Epithelial cell of prostate (primary cell): ENCODE results near the gene ACAP3.

Experiments
- DNase-seq: peaks from one replicate; pipeline ENCODE4 v3.0.0-alpha.2; 2011; ENCODE audit warnings: low read depth, low spot score
- H3K27ac ChIP-seq: fragments of 450-650 bp; 2 replicates; pipeline ENCODE4 v1.5.1; 2017; ENCODE audit warnings: mild to moderate bottlenecking

Gene ACAP3

DNA sequence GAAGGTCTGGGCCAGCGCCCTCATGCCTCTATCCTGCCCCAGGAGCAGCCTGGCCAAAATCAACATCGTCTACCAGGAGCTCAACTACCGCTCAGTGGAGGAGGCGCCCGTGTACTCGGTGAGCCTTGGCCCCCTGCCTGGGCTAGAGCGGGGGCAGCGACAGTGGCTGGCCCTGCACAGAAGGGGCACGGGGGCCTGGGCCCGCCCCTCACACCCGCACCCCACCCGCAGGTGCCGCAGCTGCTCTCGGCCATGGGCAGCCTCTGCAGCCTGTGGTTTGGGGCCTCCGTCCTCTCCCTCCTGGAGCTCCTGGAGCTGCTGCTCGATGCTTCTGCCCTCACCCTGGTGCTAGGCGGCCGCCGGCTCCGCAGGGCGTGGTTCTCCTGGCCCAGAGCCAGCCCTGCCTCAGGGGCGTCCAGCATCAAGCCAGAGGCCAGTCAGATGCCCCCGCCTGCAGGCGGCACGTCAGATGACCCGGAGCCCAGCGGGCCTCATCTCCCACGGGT, 16.7 kb downstream of the ACAP3 start:
- no peak for DNase-seq
- no peak overlapping the region for H3K27ac ChIP-seq

DNA sequence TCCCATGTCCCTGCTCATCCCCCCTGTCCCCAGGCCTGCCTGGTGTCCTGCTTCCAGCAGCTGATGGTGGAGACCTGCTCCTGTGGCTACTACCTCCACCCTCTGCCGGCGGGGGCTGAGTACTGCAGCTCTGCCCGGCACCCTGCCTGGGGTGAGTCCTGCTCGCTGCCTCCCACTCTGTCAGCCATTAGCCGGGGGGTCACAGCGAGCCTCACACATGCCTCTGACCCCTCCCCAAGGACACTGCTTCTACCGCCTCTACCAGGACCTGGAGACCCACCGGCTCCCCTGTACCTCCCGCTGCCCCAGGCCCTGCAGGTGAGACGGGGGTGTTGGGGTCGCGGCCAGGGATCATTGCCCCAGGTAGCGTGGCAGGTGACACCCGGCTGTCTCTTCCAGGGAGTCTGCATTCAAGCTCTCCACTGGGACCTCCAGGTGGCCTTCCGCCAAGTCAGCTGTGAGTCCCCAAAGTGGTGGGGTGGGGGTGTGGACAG, 17.4 kb downstream of the ACAP3 start:
- no peak for DNase-seq
- no peak overlapping the region for H3K27ac ChIP-seq

DNA sequence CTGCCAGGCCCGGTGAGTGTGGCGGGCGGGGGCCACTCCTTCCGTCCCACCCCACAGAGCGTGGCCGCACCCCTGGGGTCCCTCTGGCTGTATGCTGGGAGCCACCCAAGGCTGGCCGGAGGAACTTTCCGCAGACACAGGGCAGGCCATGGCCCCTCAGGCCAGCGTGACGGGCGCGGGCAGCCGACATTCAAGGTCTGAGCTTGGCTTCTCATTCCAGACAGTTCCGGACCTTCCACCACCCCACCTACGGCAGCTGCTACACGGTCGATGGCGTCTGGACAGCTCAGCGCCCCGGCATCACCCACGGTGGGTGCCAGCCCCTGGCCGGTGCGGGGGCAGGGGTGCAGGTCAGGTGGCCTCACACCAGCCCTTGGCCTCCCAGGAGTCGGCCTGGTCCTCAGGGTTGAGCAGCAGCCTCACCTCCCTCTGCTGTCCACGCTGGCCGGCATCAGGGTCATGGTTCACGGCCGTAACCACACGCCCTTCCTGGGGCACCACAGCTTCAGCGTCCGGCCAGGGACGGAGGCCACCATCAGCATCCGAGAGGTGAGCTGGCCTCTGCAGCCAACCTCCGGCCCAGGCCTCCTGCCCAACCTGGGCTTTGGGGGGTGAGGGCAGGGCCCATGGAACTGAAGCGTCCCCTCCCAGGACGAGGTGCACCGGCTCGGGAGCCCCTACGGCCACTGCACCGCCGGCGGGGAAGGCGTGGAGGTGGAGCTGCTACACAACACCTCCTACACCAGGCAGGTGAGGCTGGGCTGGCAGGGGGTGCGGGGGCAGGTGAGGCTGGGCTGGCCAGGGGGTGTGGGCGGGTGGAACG, 20.2 kb downstream of the ACAP3 start:
- no peak for DNase-seq
- H3K27ac ChIP-seq, result no peak overlapping the region

GRCh38 chr1:1286313-1287261, 21.1 kb downstream of the ACAP3 start:
- DNase-seq, result no peak
- no peak overlapping the region for H3K27ac ChIP-seq

DNA sequence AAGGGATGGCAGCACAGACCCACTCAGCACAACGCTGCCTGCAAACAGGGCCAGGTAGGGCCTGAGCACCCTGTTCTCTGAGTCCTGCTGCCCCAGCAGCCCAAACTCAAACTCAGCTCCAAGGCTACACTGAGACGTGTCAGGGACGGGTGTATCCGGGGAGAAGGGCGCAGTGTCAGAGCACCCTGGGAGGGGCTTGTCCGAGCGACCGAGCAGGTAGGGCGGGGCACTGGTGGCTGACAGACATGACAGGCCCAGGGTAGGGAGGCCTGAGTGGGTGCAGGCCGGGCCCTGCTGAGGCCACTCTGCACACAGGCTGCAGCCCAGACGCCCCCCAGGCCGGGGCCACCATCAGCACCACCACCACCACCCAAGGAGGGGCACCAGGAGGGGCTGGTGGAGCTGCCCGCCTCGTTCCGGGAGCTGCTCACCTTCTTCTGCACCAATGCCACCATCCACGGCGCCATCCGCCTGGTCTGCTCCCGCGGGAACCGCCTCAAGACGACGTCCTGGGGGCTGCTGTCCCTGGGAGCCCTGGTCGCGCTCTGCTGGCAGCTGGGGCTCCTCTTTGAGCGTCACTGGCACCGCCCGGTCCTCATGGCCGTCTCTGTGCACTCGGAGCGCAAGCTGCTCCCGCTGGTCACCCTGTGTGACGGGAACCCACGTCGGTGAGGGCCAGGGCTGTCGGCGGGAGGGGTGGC, 22.0 kb downstream of the ACAP3 start:
- DNase-seq, result no peak
- H3K27ac ChIP-seq, result no peak overlapping the region

DNA sequence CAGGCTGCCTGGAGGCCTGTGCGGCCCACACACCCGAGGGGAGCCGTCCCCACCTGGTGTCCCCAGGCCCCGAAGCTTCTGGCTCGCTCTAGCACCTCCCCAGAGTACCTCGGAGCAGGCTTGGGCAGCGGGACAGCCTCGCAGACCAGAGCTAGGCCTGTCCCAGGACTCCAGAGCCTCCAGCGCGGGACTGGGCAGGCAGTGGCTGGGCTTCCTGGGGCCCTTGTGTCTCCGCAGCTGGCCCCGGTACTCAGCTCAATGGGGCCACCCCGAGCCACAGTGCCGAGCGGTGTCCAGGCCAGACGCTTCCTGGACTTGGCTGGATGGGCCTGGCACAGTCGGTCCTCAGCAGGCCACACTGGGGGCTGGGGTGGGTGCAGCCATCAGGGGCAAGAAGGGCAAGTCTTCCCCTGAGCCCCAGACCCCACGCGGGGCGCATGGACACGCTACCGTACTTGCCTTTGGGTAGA, 22.6 kb downstream of the ACAP3 start:
- no peak for DNase-seq
- H3K27ac ChIP-seq, result no peak overlapping the region

DNA sequence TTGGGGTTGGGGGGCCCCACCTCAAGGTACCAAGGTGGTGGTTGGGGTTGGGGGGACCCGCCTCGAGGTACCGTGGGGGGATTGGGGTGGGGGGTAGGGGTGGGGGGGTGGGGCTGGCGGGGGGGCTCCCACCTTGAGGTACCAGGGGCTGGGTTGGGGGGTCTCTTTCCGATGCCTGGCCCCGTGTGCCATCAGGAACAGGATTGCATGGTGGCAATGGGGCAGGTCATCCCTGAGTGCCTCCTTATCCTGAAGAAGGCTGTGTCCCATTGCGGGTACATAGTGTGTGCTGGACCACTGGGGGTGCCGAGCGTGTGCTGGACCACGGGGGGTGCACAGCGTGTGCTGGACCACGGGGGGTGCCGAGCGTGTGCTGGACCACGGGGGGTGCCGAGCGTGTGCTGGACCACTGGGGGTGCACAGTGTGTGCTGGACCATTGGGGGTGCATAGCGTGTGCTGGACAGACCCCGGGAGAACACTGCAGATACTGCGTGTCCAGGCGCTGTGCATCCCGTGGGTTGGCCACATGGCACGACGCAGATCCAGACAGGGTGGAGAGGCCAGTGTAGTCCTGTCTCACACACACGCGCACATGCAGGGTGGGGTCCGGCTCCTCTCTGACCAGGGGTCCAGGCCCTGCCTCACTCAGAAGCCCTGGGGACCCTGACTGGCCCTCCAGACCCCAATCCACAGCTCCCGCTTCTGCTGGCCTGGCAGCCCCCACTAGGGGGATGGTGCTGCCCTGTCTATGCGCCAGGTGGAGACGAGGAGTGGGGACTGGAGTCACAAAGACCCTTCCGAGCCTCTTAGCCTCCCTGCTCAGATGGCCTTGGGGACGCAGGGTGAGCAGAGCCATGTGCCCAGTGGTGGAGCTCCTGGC, 23.3 kb downstream of the ACAP3 start:
- DNase-seq, result no peak
- no peak overlapping the region for H3K27ac ChIP-seq

GRCh38 chr1:1283821-1284220, 23.9 kb downstream of the ACAP3 start:
- no peak for DNase-seq
- no peak overlapping the region for H3K27ac ChIP-seq

DNA sequence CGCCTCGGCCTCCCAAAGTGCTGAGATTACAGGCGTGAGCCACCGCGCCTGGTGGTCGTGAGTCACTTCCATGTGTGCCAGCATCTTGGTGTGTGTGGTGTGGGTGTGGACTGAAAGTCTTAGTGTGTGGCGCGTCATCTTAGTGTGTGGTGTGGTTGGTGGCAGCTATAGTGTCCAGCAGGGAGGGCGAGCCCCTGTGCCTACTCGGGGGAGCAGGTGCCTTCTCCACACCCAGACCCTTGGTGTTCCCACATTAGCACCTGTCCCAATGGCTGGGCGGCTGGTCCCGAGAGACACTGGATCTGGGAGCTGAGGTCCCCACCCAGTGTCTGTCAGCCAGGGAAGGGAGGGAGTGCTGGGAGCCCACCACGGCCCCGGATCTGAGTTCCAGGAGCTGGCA, 24.7 kb downstream of the ACAP3 start:
- peak overlapping the region; percentile 60 for H3K27ac ChIP-seq
- DNase-seq, result no peak

GRCh38 chr1:1281533-1282321, 26.0 kb downstream of the ACAP3 start:
- H3K27ac ChIP-seq, result peak overlapping the region; percentile 60
- no peak for DNase-seq

GRCh38 chr1:1280782-1281481, 26.8 kb downstream of the ACAP3 start:
- no peak overlapping the region for H3K27ac ChIP-seq
- no peak for DNase-seq

DNA sequence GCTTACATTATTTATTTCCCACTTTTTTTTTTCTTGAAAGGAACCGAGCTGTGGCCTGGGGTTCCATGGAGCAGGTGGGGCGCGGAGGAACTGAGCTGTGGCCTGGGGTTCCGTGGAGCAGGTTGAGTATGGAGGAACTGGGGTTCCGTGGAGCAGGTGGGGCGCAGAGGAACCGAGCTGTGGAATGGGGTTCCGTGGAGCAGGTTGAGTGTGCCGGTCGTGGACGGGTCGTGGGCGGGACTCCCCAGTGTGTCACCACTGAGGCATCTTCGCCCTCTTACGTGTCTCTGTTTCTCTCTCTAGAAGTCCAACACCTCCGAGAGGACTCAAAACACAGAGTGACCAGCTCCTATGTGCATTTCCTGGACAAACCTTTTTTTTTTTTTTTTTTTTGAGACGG, 28.7 kb downstream of the ACAP3 start:
- no peak overlapping the region for H3K27ac ChIP-seq
- no peak for DNase-seq

DNA sequence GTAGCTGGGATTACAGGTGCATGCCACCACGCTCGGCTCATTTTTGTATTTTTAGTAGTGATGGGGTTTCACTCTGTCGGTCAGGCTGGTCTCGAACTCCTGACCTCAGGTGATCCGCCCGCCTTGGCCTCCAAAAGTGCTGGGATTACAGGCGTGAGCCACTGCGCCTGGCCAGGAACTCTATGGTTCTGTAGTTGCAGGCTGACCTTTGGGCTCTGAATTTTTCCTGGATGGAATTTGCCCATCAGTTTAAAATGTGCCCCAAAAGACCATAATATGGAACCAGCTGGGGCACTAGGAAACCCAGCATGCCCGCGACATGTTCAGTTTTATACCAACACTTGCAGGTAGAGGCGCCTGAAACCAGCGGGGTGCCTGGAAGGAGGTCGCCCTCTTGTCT, 29.1 kb downstream of the ACAP3 start:
- no peak for DNase-seq

DNA sequence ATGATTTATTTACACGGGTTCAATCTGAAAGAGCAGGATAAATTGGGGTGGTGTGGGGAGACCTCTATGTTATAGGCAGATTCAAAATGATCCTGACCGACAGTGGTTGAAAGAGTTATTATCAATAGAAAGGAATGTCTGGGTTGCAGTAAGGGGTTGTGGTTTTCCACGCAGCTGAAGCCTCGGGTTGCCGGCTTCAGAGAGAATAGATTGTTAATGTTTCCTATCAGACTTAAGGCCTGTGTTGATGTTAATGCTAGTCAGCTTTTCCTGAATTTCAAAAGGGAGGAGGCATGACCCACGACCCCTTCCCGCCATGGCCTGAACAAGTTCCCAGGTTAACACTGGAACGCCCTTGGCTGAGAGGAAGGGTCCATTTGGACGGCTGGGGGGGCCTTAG, 31.9 kb downstream of the ACAP3 start:
- no peak for DNase-seq
- no peak overlapping the region for H3K27ac ChIP-seq

More for the DNA sequence above, 29.1 kb downstream of the ACAP3 start:
- no peak overlapping the region for H3K27ac ChIP-seq

DNA sequence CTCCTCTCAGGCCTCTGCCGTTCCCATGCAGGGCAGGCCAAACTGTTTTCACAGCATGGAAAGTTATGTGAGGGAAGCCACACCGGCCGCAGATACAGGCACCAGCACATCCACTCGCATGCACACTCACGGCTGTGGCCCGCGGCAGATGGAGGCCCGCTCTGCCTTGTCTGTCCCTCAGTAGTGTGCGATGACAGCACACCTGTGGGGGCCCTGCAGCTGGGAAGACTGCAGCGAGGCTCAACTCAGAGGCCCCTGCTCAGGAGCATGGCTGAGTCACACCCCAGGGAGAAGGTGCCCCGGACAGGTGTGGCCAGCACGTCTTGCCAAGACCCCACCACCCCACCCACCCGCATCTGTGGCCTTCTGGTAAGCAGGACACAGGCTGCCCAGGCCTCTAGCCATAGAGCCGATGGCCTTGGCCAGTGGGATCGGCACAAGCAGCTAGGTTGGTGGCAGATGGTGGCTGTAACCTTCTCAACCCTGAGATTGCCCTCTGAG, 32.7 kb downstream of the ACAP3 start:
- DNase-seq, result no peak
- no peak overlapping the region for H3K27ac ChIP-seq

GRCh38 chr1:1274299-1274930, 33.3 kb downstream of the ACAP3 start:
- DNase-seq, result no peak
- no peak overlapping the region for H3K27ac ChIP-seq
